Testis (tissue), 3 donors: ENCODE data around the gene SBK2. TPM values are rescaled to one million over a fixed set of nuclear protein-coding genes. Genes with fewer than 3 reads are reported as not detected.
"Not testable (repeated sequence)": the region's sequence is repeated elsewhere in the genome, so short reads cannot be mapped to it uniquely, and the experiment has no call there.

ENCODE experiments used
- DNase-seq: peaks from one replicate; pipeline ENCODE4 v3.0.0-alpha.2; 2019
- H3K27ac ChIP-seq, 2 donors: fragments of 200-600 bp; sonication (generic); one replicate each; pipeline ENCODE4 v1.5.1; 2019
- H3K27me3 ChIP-seq: fragments of 200-600 bp; sonication (generic); one replicate; pipeline ENCODE4 v1.5.1; 2019
- H3K36me3 ChIP-seq: fragments of 200-600 bp; sonication (generic); one replicate; pipeline ENCODE4 v1.5.1; 2017; ENCODE audit warnings: low read depth; ENCODE audit errors: missing control alignments
- H3K4me1 ChIP-seq: fragments of 200-600 bp; sonication (generic); one replicate; pipeline ENCODE4 v1.5.1; 2019
- H3K4me3 ChIP-seq, 2 donors: fragments of 200-600 bp; sonication (generic); one replicate each; pipeline ENCODE4 v1.5.1; 2017 to 2019
- H3K9me3 ChIP-seq: fragments of 200-600 bp; sonication (generic); one replicate; pipeline ENCODE4 v1.5.1; 2017
- POLR2A ChIP-seq: fragments of 450-650 bp; IDR thresholded peaks from one replicate; pipeline ENCODE4 v1.6.1; 2017; ENCODE audit warnings: antibody characterized with exemption, mild to moderate bottlenecking, moderate library complexity
- WGBS, 2 donors: methylation state at CpG; one replicate each; pipeline ENCODE4 v1.1.5; 2018; 5-methylcytosine and 5-hydroxymethylcytosine counted together
- intact Hi-C: fragments of 100-400 bp; cut with DNase I; formaldehyde crosslinking; loops from one replicate; pipeline ENCODE4 v1.15.1; 2023; ENCODE audit warnings: low total_unique reads
- polyA plus RNA-seq: library from polyadenylated mRNA; stranded (reverse); fragments of 350-450 nt; fragmentation: Illumina TruSeq; extraction: RNeasy Lipid Tissue Mini Kit (QIAGEN cat#74804); gene quantifications from one replicate; pipeline ENCODE4 v1.2.3, GENCODE V29; 2014; ENCODE audit warnings: low read depth, low replicate concordance; ENCODE audit not compliant: insufficient read depth
- total RNA-seq, 2 donors: library from RNA; depleted of rRNA; stranded (reverse); fragments of >200 nt; gene quantifications; one replicate each; pipeline ENCODE4 v1.2.3, GENCODE V29; 2016
- TF ChIP-seq, protein P1 (sequence below), 3 experiments: fragments of 450-650 bp in 2 of 3; fragments of 200-600 bp in 1 of 3; sonication (generic) in 1 of 3; IDR thresholded peaks; one replicate each; pipeline ENCODE4 v1.5.1; 2016 to 2019; ENCODE audit warnings: antibody characterized with exemption in 3 of 3, mild to moderate bottlenecking in 2 of 3, moderate library complexity in 1 of 3

The SBK2 gene
- total and polyA plus RNA-seq, 3 donors from 2014 or later, result 0.87 to 1.3 (median 0.99) TPM

DNA sequence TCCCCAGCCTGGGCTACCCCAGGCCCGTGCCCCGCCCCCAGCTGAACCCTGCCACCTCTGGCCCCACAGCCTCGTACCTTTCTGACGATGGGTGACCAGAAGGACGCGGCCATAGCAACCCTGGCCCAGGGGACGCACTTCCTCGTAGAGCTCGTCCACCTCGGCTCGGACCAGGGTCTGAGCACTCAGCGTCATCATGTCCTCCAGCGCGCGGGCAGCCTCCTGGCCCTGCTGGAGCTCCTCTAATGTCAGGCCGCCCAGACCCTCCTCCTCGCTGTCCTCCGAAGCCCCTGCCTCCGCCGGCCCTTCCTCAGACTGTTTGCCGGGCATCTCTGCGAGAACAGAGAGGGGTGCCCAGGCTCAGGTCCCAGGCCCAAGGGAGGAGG, 975 bp downstream of the SBK2 start:
- TF ChIP-seq, protein P1, sequence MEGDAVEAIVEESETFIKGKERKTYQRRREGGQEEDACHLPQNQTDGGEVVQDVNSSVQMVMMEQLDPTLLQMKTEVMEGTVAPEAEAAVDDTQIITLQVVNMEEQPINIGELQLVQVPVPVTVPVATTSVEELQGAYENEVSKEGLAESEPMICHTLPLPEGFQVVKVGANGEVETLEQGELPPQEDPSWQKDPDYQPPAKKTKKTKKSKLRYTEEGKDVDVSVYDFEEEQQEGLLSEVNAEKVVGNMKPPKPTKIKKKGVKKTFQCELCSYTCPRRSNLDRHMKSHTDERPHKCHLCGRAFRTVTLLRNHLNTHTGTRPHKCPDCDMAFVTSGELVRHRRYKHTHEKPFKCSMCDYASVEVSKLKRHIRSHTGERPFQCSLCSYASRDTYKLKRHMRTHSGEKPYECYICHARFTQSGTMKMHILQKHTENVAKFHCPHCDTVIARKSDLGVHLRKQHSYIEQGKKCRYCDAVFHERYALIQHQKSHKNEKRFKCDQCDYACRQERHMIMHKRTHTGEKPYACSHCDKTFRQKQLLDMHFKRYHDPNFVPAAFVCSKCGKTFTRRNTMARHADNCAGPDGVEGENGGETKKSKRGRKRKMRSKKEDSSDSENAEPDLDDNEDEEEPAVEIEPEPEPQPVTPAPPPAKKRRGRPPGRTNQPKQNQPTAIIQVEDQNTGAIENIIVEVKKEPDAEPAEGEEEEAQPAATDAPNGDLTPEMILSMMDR (IDR thresholded peaks at IDR 0.05), result no peak
- TF ChIP-seq POLR2A, result no peak
- Histone ChIP-seq H3K27ac (no peak overlapping the region), H3K9me3 (no peaks in the 10 kb centered on the region), H3K4me3 (no peak overlapping the region), H3K27me3 (no peaks in the 10 kb centered on the region), H3K36me3 (no peaks in the 10 kb centered on the region), H3K4me1 (no peaks in the 10 kb centered on the region)
- WGBS, 2 donors, result 82 to 95% methylated on average over 14 to 22 of the region's 22 CpGs
- intact Hi-C loops, result no loop called here
- DNase-seq, result no peak

DNA sequence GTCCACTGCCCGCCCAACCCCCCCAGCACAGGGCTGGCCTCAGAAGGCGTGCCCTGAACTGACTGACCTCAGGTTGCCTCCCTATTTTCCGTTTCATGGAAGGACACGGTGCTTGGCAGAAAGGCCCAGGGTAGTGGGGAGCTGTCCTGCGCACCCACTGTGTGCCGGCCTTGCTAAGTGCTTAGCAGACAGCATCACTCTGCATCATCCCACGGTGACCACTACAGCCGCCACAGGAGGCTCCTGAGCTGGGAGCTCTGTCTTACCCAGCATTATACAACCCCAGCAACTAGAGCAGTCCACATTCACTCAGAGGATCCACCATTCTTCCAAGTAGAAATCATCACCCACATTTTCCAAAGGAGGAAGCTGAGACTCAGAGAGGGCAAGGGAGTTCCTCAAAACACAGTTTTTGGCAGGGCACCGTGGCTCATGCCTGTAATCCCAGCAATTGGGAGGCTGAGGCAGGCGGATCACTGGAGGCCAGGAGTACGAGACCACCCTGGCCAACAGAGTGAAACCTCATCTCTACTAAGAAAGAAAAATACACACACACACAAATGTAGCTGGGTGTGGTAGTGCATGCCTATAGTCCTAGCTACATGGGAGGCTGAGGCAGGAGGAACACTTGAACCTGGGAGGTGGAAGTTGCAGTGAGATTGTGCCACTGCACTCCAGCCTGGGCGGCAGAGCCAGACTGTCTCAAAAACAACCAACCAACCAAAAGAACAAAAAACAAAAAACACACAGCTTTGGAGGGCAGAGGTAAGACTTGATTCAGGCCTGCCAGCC, 1.6 kb downstream of the SBK2 start:
- no peak overlapping the region for H3K4me3 ChIP-seq
- no peak overlapping the region for H3K27ac ChIP-seq
- intact Hi-C loops, result no loop called here
- no peaks in the 10 kb centered on the region for H3K36me3 ChIP-seq
- WGBS, 2 donors, result 82 to 83% methylated on average over 5 to 12 of the region's 12 CpGs
- H3K27me3 ChIP-seq, result no peaks in the 10 kb centered on the region
- no peak for TF ChIP-seq POLR2A
- TF ChIP-seq, protein P1 (IDR thresholded peaks at IDR 0.05), result no peak
- no peaks in the 10 kb centered on the region for H3K4me1 ChIP-seq
- H3K9me3 ChIP-seq, result no peaks in the 10 kb centered on the region
- DNase-seq, result no peak

GRCh38 chr19:55534280-55534679, 2.7 kb downstream of the SBK2 start:
- WGBS, 2 donors, result 92 to 93% methylated on average over 7 of the region's 7 CpGs

GRCh38 chr19:55530996-55531395, 5.9 kb downstream of the SBK2 start:
- no peak for DNase-seq
- 86% methylated on average over 1 to 26 of the region's 26 CpGs for WGBS, 2 donors
- Histone ChIP-seq H3K4me3 (no peak overlapping the region), H3K36me3 (no peaks in the 10 kb centered on the region), H3K9me3 (no peaks in the 10 kb centered on the region), H3K27ac (no peak overlapping the region), H3K4me1 (peaks cover 2% of the 10 kb centered on the region), H3K27me3 (no peaks in the 10 kb centered on the region)
- intact Hi-C loops, result no loop called here
- no peak for TF ChIP-seq POLR2A
- TF ChIP-seq, protein P1 (IDR thresholded peaks at IDR 0.05), result no peak

More at GRCh38 chr19:55534280-55534679, 2.7 kb downstream of the SBK2 start:
- H3K9me3 ChIP-seq, H3K36me3 ChIP-seq, H3K27me3 ChIP-seq, H3K4me3 ChIP-seq, DNase-seq, H3K27ac ChIP-seq, H3K4me1 ChIP-seq, intact Hi-C loops: not testable (repeated sequence)

GRCh38 chr19:55529636-55530234, 7.2 kb downstream of the SBK2 start:
- H3K4me3 ChIP-seq, result peak overlapping the region; percentile 9 to 48
- H3K27ac ChIP-seq, result no peak overlapping the region
- H3K36me3 ChIP-seq, result no peaks in the 10 kb centered on the region
- intact Hi-C loops, result no loop called here
- peaks cover 2% of the 10 kb centered on the region for H3K4me1 ChIP-seq
- 58 to 80% methylated on average over 12 to 45 of the region's 56 CpGs for WGBS, 2 donors
- no peak for DNase-seq
- no peaks in the 10 kb centered on the region for H3K9me3 ChIP-seq
- H3K27me3 ChIP-seq, result no peaks in the 10 kb centered on the region
- TF ChIP-seq, protein P1 (IDR thresholded peaks at IDR 0.05), result no peak
- TF ChIP-seq POLR2A, result no peak
